CMK (cell line): ENCODE data around the gene CMTR1.

Source experiments
- DNase-seq: peaks from one replicate; pipeline ENCODE4 v3.0.0-alpha.2; 2010; ENCODE audit warnings: low read depth

The CMTR1 gene

DNA sequence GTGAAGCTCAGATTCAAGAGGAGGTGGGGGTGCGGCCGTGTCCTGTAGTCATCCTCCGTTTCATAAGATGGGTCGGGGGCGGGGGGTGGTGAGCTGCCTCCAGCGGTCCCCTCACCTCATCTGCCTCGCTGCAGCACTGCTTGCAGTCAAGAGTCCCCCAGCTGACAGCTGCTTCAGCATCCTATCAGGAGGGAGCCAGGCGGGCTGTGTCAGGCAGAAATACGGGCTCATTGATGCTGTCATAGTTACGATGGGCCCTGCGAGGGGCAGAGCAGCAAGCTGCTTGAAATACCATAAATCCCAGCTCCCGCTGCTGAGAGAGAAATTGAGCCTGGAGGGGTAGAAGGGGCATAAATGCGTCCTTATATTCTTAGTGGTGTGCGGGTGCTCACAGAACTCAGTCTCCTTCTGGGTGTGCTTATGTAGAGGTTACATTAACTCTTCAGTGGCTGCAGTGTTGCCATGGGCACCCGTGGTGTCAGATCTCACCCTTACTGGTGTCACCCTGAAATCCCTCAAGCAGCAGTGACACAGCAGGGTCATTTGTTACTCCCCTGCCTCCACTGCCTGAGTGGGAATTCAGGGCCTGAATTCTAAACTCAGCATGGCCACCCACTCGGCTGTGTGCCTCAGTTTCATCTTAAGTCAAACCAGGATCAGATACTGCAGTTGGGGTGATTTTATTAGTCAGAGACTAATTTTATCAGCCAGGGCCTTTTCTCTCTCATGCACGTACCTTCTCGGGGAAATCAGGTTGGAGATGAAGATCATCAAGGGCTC lies 44.8 kb downstream of the CMTR1 start:
- no peak for DNase-seq

DNA sequence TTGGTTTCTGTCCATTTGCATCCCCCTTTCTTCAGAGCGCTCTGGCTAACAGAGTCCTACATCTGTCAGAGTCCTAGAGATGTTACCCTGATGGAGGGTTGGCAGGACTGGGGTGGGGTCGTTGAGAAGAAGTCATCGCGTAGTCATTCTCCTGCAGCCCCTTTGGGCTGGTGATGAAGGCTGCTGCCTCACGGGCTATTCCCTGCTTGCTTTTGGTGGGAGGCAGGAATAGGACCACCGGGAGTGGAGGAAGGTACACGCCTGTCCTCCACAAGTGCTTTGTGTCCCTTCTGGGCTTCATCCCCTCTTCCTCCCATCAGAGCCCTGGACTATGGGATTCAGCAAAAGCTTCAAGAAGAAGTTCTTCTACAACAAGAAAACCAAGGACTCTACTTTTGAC lies 45.8 kb downstream of the CMTR1 start:
- no peak for DNase-seq

GRCh38 chr6:37479266-37479854 lies 46.3 kb downstream of the CMTR1 start:
- DNase-seq: no peak

DNA sequence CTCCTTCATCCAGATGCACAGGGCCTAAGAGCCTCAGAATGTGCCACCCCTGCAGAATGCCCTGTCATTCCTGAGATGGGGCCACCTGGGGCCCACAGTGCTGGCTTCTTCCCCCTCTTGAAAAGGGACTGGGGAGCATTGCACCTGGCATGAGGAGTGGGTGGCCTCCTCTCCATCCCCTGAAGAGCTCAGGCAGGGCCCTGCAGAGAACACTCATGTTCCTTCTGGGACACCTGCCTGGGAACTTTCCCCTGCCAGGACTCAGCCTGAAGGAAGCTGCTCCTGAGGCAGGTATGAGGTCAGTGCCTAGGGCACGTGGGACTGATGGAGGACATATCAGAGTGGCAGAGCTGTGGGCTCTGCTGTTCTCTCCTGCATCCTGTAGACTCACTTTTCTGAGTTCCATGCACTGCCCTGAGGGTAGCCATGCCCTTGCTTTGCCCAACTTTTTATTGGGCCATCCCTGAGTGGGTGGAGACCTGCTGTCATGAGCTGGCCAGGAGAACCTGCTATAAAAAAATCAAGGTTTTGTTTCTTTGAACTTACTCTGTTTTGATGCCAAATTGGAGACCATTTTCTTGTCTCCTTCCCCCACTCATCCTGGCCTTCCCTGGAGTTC lies 47.2 kb downstream of the CMTR1 start:
- no peak for DNase-seq

GRCh38 chr6:37480951-37481534 lies 48.0 kb downstream of the CMTR1 start:
- no peak for DNase-seq

DNA sequence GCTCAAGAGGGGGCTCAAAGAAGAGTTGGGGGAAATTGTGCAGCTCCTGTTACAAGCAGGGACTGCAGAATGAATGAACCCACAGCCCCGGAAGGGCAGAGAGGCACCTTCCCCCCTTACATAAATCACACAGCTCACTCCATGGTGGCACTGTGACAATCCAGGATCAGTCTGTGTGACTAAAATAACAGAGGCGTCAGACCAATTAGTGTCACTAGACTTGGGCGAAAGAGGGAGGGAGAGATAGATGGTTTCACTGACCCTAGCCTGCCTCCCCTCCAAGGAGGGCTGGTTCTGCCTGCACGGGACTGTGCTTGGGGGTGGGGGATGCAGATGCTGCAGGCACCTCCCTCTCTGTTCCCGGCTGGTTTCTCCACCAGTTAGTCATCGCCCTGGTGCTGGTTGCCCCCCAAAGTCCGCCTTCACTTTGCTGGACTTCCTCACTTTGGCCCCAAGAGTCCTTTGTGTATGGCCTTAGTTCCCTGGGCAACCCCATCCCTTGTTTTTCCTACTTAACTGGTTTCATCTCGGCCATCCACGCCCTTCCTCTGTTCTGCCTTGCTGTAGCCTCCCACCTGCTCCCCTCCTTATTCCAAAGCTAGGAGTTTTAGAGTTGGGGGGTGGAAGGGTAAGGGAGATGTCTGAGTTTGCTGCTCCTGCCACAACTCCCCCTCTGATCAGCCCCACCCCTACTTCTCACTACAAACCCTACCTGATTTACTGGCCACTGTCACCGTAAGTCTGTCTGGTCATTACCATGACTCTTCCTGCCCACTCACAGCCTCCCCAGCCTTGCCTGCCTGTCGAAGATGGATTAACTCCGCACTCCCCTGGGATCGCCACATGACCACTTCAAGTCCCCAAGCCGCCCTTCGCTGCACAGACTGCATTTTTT lies 48.9 kb downstream of the CMTR1 start:
- no peak for DNase-seq

GRCh38 chr6:37482606-37483251 lies 49.7 kb downstream of the CMTR1 start:
- DNase-seq: no peak

DNA sequence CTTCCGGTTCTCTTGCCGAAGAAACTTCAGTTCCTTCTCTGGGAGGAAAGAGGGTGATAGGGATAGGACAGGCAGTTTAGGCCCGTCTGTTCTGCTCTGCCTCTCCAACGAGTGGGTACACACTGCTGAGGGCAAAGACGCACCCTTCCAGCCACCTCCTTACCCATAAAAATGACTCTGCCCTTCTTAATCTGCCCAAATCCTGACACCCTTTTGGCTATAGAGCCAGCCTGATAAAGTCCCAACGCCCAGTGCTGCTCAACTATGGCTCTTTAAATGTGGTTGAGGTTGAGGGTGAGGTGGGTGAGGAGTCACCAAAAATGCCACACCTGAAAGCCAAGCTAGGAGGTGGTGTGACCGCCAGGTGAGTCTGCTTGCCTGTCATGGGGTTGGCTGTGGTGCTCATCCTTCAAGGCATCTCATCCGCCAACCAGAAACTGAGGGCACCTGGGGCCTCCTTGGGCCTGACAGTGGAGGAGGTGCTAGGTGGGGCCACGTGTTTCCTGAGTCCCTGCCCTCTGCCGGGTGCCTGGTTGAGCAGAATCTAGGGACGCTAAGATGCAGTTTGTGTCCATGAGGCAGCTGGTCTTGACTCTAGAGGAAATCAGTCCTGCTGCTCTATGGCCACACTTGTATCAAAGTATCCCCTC lies 50.4 kb downstream of the CMTR1 start:
- no peak for DNase-seq

DNA sequence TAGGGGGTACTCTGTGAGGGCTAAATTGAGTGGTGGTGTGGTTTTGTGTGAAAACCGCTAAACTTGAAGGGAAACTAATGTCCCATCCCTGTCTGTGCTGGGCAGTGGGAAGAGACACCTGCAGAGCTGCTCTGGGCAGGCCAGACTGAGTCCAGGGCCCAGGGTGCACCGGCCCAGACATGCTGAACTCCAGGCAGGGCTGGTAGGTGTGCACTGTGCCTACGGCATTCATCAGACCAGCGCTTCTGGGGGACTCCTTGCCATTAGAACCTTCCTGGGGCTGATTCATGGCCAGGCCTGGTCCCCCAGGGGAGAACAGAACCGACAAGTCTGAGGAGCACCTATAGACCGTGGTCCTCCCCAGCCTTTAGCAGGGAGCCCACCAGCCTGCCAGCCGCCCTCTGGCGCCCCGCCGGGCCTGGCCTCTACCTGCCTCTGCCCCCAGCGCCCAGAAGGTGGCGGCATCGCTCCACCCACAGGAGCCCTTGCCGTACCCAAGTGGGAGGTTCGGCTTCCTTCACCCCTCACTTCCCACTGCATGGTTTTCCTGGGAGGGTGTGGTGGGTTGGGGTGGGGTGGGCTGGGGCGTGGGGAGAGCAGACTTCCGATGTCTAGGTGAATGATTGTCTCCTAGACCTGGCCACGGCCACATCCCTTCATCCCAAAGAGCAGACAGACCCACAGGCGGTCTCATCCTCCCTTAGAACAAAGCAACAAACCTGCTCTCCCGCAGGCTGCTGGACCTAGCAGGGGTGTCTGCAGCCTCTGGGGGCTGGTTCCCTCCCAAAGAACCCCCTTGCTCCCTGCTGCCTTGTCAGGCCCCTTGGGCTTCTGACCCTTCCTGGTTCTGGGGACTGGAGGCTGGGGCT lies 51.1 kb downstream of the CMTR1 start:
- no peak for DNase-seq

DNA sequence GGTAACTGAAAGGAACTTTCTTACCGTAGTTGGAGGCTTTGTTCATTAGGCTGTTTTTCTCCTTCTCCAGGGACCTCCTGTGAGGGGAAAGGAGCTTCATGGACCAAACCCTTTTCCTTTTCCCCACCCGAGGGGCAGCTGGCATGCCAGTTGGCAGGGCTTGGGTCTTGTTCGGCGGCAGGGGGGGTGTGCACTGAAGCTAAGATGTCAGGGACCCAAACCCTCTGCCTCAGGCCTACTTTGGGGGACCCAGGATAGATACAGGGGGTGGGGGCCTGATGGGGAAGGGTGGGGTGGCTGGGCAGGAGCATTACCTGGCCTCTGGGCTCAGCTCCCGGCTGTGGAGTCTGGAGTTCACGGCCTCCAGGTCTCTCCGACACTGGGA lies 51.8 kb downstream of the CMTR1 start:
- no peak for DNase-seq

- DNase-seq: no peak
These were observed 52.3 kb downstream of the CMTR1 start for GRCh38 chr6:37485291-37485702.

- no peak for DNase-seq
These were observed 53.3 kb downstream of the CMTR1 start for GRCh38 chr6:37486121-37486839.

GRCh38 chr6:37487591-37488380 lies 54.8 kb downstream of the CMTR1 start:
- no peak for DNase-seq

DNA sequence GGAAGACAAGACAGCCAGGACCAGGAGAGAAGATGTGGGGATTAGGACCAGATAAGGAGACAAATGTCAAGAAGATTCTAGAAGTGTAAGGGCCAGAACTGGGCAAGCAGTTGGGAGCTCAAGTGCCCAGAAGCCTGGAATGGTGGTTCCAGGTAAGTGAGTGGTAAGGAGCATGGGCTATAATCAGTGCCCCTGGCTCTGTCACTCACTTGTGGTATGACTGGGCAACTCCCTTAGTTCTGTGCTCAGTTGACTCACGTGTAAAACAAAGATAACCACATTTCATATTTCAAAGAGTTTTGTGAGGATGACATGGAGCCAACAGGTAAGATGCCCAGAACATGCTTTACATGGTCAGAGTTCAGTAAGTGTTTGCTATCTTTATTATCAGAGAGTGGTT lies 55.5 kb downstream of the CMTR1 start:
- no peak for DNase-seq

DNA sequence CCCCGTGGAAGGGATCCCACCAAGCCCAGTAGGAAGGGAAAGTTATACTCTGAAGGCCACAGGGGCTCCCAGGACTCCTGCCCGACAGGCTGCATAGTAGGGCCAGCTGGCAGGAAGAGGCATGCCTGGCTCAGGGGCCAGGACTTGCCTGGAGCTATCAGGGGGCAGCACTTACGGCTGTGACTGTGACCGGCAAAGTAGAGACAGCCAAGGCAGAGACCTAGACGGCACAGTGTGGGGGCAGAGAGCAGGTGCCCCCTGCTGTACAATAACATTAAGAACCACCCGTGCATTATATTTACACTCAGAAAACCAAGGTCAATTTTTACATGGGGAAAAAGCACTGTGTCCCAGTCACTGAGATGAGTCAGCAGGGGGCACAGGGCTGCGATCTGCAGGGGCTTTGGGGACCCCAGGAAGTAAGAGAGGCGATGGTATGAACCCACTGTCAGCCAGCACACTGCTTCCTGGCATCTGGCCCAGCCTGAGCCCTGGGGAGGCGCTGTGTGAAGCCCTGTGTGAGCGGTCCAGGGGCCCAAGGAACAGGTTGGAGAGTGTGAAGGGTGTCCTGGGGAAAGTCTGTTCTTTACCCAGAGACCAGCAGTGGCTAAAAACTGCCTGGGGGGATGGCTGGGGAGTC lies 56.8 kb downstream of the CMTR1 start:
- DNase-seq: no peak

DNA sequence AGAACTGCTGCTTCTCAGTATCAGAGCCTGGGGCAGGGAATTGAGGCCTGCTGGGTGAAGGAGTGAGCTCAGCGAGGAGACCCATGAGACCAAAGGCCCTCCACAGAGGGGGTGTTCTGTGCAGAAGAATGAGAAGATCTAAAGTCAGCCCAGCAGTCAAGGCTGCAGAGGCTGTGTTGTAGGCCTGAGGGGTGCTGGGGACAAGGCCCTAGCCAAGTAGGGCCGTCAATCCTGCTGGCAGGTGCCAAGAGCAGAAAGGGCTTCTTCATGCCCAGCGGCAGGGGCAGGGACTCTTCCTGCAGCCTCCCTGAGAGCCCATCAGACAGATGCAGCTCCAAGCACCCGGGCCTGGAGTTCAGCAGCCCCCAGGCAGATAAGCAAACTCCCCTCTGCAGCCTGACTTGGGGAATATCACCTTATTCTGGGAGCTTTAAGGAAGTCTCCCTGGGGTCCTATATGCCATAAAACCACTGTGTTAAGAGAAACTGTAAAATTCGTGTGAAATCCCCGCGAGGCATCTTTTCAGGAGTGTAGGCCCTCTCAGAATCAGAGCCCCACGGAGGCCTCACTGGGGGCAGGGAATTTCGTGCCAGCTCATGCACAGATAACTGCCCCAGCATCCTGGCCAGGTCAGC lies 57.6 kb downstream of the CMTR1 start:
- DNase-seq: no peak

DNA sequence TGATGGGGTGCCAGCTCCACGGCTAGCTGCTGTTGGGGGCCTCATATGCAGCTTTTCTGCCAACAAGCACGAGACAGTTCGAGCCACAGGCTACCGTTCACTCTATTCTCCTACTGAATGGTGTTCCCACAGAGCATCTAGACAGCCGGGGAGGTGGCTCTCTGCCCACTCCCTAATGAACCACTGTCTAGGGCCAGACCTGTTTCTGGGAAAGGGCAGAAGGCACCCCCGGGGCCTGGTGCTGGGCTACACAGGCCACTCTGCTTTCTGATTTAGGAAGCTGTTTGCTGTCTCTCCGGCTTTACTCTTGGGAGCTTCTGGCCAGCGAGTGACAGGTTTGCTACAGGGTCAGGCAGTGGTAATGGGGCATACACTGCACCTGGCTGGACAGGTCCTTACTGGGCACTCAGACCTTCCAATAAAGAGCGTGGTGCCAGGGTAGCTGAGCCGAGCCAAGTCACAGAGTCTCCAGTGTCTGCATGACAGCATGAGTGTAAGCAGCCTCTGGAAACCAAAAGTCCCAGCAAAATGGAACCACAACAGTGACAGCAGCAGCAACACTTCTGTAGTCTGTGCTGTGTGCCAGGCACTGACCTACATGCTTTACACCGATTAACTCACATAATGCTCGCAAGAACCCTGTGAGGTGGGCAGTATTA lies 58.3 kb downstream of the CMTR1 start:
- no peak for DNase-seq
